GM18861 (cell line): ENCODE measurements around the gene NHLRC4.

Source experiments
- ATAC-seq: cut with Tn5 transposase; IDR thresholded peaks from one replicate; pipeline ENCODE4 v1.9.1; 2021; ENCODE audit not compliant: unreplicated experiment

Gene NHLRC4

DNA sequence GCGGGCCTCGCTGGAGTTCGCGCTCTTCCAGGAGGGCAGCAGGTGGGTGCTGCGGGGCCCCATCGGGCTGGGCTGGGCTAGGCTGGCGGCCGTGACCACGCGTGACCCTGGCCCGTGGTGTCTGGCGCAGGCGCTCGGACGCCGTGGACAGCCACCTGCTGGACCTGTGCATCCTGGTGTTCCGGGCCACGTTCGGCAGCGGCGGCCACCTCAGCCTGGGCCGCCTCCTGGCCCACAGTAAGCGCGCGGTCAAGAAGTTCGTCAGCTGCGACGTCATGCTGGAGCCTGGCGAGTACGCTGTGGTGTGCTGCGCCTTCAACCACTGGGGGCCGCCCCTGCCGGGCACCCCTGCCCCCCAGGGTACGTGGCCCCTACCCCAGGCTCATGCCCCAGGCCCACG lies 14.6 kb upstream of the NHLRC4 start:
- no peak for ATAC-seq

DNA sequence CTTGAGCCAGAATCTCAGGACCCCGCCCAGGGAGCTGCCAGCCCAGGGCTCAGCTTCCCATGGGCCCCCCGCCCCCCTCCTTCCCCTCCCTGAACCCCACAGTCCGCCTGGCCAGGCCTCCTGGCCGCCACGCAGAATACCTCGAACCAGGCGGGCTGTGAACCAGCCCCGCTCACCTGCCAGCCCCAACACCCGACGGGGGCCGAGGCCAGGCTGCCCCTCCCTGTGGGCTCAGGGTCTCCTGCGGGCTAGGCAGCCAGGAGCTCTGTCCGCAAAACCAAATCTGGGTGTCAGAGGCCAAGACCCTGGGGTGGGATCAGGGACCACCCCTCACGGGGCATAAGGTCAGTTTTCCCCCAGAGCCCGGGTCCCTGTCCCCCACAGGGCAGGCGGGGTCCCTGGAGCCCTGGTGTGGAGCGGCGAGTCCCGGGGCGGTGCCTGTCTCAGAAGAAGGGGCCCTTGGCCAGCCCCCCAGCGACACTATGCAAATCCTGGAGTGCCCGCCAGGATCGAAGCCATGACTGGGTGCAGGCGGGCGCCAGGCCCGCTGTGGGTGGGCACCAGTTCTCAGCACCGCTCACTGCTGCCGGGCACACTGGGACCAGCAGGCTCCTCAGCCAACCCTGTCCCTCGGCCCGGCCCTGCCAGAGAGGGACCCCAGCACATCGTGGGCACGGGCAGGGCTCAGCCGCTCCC lies 13.1 kb upstream of the NHLRC4 start:
- no peak for ATAC-seq

DNA sequence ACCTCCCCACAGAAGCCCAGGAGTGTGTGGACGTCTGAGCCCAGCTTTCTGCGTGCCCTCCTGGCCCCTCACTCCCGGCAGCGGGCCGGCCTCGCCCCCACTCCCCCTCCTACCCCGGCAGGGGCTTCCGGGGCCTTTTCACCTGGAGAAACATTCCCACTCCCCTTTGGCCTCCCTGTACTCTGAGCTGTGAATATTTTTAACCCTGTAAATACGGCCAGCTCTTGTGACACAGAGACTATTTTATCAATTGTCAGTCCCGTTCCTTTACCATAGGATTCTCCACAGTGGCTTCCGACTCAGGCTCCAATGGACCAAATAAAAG lies 12.5 kb upstream of the NHLRC4 start:
- no peak for ATAC-seq

DNA sequence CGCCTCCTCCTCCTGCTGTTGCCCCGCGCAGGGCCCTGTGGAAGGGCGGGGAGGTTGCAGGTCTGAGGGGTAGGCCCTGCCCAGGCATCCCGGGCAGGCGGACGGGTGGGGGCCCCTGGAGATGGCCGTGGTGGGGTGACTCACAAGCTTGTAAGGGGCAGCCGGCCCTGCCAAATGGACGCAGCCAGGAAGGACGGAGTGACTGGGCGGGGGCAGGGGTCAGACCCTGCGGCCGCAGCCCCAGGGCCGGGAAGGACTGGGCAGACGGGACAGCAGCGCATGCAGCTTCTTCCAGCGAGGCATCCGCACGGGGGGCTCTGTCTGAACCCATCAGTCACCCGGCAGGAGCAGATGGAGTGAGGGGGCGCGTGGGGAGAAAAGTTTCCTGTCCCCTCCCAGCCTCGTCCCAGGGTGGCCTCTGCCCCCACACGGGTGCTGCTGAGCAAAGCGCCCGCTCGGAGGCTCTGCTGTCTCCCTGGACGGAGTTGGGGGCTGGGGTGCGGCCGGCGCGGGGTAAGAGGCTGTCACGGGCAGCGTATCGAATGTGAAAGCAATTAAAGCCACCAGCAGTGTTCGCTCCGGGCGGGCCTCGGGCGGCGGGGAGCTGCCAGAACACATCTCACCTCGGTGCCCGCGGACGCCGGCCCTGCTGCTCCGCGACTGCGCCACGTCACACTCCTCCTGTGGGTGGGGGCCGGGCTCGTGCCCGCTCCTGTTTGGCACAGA lies 12.0 kb upstream of the NHLRC4 start:
- ATAC-seq, result no peak

DNA sequence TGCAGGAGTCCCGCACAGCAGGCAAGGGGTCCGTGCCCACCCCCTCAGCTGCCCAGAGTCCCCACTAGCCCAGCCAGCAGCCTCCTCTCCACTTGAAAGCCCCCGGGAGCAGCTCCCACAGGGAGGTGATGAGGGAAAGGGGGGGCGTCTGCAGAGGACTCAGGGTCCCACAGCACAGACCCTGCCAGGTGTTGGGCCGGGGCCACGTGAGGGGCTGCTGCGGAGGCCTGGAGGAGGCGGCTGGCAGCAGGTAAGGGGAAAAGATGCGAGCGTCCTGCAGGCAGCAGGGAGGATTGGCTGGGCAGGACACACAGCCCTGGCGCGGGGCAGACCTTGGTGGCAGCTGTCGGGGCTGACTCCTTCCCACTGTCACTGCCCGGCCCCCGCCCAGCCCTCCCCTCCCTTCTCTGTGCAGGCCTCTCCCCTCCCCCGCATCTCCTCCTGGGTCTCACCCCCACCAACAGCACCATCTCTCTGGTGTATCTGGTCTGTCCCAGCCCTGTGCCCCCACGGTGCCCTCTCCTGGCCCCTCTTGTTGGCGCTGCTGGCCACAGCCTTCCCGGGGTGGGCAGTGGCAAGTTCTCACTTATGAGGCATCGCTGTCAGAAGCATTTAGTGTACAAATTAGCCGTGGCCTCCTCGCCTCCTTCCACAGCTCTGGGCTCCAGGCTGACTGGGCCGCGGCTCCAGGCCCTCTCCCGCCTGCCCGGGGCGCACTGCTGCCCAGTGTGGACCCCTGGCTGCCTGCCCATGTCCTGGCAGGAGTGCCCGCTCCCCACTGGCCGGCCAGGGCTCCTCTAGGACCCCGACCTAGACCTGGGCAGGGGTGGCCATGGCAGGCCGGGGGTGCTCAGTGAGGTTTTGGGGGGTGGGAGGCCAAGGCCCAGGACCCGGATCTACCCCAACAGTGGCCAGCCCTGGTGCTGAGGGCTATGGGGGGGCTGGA lies 11.0 kb upstream of the NHLRC4 start:
- no peak for ATAC-seq

DNA sequence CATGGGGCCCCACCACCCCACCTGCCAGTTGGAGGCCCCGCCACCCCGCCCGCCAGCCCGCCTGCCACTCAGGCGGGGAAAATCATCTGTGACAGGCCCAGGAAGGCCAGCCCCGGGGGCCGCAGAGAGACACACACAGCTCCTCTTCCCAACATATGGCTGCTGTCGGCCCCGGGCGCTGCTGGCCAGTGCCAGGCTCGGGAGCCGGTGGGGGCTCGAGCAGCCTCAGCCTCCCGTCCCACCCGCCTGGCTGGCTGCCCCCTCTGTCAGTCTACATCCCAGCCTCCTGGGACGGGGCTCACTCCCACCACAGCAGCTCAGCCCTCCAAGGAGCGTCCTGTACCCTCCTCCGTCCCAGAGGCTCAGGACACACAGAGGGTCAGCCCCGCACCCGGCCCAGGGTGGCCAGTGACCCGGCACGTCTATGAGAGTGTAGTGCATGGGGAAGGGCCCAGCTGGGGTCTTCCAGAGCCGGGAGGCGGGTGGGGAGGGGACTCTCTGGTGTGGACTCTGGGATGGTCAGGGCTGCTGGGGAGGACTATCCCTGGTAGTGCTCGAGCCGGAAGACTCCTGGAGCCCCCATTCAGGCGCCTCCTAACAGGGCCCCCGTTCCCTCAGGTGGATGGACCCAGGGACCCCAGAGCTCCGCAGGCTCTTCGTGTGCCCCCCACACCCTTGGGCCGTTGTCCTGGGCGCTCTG lies 10.2 kb upstream of the NHLRC4 start:
- ATAC-seq, result no peak

DNA sequence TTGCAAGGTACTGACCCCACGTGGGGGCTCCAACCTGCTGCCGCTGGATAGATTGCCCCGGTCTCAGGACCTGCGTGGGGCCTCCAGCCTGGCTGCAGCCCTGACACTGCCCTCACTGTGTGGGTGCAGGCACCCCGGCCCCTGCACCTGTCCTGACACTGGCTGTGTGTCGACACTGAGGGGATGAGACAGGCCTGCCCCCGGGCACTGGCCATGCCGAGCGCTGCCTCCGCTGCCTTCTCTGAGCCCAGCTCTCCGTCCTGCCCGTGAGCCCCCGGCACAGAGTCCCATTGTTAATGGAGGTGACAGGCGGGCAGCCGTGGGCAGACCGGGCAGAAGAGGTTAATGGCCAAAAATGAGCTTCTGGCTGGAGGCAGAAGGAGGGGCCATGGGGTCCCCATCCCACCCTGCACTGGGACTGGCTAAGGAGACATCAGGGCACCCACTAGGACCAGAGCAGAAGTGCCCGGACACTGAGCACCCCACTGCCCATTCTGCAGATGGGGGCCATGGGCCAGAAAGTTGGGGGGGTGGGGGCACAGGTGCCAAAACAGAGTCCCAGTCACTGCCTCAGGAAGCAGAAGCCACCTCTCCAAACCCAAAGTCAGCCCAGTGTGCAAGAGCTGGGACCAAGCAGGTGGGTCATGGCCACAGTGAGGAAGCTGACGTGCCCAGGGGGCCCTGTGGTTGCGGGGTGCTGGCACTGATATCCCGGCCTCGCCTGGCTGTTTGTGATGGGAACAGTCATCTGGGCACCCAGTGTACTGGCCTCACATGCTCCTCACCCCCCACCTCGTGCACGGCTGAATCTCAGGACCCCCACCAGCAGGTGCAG lies 9.1 kb upstream of the NHLRC4 start:
- ATAC-seq, result no peak

DNA sequence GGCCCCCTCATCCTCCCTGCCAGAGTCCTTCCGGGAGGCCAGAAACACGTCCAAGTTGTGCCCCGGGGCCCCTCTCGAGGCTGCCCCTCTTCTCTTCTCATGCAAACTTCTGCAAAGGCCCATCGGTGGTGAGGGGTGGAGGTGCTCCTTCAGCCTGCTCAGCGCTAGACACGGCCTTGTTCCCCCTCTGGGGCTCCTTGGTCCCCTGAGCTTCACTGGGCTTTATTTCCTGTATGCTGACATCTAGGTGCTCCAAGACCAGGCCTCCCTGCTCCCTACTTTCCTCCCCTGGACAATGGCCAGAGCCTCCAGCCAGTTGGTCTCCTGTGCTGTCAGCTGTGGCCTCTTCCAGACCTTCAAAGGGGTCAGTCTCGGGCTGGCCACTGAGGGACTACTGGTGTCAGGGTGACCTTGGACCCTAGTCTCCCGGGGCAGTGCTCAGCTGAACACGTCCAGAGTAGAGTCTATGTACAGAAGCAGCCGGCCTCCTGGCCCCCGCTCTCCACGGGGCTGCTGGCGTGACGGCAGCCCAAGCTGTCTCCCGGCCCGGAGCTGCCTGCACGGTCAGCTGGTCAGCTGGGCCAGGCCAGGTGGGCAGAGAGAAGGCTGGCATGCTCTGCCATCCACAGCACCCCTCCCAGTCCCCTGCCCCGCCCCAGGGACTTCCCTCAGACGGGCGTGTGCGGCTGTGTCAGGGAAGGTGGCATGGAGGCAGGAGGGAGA lies 8.3 kb upstream of the NHLRC4 start:
- ATAC-seq, result no peak

DNA sequence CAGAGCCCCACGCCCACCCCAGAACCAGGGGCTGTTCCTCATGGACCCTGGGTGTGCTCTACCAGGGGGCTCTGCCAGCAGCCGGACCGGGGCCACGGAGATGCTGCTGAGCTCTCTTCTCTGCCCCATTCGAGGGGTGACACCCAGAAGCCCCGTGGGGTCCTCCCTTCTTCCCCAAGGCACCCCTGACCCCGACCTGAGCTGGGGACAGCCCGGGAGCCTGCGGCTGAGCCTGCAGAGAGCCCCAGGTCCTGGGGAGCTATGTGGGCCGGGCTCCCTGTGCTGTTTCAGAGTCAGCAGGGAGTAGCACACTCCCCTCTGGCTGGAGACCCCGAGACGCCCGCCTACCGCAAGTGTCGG lies 7.8 kb upstream of the NHLRC4 start:
- ATAC-seq, result no peak

DNA sequence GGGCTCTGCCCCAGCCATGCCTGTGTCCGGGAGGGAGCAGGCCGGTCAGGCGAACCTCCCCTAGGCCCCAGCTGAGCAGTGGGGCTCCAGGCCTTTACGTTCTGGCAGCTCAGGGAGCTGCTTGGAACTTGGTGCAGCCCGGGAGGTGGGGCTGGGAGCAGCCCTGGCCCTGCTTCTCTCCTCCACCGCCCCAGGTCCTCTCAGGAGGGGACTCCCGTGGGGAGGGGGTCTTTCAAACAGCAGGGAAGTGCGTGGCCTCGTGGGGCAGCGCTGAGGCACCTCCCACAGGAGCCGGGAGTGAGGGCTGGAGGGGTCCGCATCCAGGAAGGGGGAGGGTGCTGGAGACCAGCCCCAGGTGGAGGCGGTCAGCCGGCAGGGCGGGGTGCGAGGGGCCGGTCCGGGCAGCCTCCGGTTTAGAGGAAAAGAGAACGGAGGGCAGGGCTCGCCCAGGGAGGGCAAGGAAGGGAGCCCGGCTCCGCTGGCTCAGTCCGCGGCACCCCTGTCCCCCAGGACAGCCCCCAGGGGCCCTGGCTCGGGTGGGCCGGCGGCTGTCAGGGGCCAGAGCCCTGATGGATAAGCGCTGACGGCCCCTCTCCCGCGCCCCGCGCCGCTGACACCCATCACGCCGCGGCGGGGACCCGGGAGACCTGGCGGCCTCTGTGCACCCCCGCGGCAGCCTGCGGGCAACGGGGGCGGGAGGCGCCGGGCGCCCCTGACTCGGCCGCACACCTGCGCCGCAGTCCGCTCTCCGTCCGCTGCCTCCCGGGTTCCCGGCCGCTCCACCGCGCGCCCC lies 7.2 kb upstream of the NHLRC4 start:
- ATAC-seq, result no peak

DNA sequence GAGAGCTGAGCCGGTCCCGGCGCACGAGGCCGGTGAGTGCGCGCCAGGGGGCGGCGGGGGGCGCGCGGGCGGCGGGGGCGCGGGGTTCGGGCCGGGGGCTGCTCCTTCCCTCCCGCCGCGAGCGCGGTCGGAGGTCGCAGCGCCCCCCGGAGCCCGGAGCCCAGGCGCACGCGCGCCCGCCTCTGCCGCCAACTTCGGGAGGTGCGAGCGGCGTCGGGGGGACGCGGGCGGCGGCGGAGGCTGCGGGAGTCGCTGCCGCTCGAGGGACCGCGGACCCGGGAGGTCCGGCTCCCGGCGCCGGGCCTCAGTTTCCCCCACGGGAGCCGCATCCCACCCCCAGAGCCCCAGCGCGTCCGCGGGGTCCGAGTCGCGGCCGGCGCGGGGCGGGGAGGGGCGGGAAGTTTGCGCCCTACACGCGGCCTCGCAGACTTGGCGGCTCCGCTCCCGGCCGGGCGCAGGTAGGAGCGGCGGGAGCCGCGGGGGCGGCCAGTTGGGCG lies 6.6 kb upstream of the NHLRC4 start, which contains the start of gene PRR35:
PRR35 (plus strand) TSS at position 191 of the 497 bp plus-strand sequence. CDS start 2,901 bp downstream, outside the sequence.
- ATAC-seq, result no peak

DNA sequence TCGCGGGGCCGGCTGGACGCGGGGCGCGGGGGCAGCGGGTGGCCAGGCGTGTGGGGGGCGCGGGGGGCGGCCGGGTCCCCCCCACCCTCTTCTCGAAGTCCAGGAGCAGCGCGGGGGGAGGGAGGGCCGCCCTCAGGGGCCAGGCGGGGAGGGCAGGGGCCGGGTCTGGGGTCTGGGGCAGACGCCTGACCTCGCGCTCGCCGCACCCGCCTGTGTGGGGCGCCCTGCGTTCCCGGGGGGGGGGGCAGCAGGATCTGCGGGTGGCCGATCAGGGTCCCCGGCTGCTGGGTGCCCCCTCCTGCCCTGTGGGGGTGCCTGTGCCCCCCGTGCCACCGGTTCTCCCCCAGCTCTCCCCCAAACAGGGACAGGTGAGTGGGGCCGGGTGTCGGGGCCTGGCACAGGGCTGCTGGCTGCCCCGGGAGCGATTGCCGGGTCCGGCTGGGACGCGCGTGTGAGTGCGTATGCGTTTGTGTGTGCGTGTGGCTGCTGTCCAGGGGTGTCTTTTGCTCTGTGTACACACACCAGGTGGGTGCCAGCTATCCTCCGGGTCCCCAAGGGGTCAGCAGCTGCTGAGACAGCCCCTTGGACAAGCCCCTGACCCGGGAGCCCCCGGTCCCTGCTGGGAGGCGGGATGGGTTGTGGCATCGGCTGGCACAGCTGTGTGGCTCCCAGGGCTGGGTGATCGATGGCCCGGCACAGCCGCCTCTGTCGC lies 5.9 kb upstream of the NHLRC4 start:
- ATAC-seq, result no peak

DNA sequence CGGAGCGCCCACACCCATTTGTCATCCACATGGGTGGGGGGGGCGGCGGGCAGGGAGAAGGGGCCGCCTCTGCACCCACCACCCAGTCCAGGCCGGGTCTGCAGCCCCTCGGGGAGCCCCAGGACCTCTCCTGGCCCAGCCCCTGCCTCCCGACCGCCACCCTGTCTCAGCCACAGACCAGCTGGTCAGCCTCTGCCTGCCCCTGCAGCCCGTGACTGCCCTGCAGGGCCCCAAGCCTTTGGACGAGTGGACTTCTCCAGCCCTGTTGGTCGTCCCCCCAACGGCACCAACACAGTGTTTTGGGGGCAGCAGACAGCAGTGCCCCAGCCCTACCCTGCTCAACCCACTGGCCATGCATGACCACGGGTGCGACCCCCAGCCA lies 5.4 kb upstream of the NHLRC4 start:
- no peak for ATAC-seq

DNA sequence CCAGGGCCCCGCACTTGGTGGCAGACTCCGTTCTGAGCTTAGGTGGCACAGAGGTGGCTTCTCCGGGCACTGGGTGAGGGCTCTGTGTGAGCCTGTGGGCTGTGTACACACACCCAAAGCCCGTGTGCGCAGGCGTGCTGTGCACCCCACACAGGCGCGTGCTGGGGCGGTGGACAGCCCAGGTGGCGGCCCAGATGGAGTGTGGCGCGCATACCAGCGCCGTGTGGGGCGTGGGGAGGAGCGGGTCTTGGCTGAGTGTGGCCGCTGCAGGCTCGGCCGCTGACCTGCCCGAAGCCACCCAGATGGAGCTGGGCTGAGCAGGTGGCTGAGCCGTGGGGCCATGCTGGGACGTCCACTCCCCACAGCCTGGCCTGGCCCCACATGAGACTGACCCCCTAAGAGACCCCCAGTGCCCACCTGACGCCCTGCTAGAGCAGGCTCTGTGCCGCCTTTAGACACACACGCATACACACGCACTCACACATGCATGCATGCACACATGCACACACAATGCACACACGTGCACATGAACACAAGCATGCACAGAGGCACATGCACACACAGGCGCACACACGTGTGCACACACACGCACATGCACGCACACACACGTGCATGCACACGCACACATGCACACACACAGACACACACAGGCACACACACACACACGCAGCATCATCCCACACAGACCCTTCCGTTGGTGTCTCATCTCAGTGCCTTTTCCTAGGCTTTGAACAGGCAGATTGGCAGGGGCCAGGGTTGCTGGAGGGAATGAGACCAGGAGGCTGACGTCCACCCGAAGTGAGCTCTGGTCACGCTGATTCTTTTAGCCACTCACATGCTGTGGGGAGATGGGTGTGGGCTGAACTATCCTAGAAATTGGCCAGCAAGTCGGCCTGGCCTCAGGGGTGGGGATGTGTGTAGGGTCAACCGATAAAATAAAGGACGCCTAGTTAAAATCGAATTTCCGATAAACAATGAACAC lies 4.6 kb upstream of the NHLRC4 start:
- no peak for ATAC-seq

DNA sequence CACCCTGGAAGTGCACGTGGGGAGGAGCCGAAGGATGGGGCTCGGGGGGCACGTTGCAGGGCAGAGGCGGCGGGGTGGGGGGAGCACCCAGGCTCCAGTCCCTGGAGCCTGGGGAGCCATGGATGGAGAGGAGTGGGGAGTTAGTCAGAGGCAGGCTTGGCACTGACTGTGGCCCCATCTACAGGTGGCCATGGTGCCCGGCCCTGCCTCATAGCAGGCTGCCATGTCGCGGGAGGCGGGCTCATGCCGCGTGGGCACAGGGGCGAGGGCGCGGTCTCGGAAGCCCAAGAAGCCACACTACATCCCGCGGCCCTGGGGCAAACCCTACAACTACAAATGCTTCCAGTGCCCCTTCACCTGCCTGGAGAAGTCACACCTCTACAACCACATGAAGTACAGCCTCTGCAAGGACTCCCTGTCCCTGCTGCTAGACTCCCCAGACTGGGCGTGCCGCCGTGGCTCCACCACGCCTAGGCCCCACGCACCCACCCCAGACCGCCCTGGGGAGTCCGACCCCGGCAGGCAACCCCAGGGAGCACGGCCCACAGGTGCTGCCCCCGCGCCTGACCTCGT lies 3.6 kb upstream of the NHLRC4 start:
- no peak for ATAC-seq

DNA sequence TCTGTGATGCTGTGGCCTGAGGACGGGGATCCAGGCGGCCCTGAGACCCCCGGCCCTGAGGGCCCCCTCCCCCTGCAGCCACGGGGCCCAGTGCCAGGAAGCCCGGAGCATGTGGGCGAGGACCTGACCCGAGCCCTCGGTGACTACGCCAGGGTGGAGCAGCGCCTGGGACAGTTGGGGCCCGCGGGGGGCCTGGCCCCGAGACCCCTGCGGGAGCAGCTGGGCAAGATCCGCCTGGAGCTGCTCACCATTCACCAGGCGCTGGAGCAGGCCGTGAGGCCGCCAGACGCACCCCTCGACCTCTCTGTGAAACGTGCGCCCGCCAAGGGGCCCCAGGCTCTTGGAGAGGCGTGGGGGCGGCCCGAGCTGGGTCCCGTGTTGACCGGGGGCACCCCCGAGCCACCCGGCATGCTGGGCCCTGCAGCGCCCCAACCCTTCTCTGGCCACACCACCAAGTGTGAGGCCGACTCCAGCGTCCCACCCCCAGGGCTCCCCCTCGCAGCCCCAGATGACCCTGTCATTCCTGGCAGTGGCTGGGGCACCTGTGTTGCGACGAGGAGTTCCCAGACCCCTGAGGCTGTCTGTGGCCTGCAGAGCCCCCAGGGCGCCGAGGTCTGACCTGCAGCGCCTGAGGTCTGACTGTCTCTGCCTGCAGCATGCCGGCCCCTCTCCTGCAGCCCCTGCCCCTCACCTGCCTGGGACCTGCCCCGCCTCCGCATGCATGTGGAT lies 2.0 kb upstream of the NHLRC4 start:
- no peak for ATAC-seq
